ENCODE measurements around the gene MICAL3.

The MICAL3 gene

DNA sequence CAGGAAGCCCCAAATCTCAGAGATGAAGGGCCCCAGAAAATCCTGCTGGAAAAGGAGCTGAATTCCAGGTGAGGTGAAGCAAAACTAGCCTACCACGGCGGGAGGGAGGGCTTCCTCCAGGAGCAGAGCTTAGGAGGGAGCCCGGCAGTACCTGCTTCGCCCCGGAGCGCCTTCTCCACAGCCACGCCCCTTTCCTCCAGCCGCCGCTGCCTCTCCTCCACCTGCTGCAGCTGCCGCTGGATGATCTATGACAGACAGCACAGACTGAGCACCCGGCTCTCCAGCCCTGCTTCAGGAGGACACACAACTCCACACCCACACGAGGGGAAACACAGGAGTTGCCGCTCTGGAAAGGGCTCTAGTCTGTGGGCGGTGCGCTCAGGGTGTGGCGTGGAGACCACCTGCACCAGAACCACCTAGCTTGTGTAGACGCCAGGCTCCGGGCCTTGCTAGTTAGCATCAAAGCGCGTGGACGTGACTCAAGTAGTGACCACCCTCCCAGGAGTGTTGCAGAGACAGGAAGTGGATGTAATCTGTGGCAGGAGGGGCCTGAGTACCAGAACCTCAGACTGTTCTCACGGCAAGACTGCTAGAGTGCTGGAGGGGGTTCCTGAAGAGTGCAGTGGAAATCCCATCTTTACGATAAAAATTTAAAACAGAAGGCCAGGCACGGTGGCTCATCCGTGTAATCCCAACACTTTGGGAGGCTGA, 215.5 kb downstream of the MICAL3 start:
- ChIA-PET POLR2A (no interaction called here), CTCF (interaction anchor here (0.6 kb wide), 1 partner anchor 56 kb away, joined by 3 read pairs; no protein-coding TSS in a partner anchor)
- no peak for DNase-seq (ENCODE audit: extremely low spot score)
- TF ChIP-seq TARDBP (IDR thresholded peaks at IDR 0.05) (no peak), NFRKB (IDR thresholded peaks at IDR 0.05) (no peak), ARNT (IDR thresholded peaks at IDR 0.05) (no peak), LEF1 (IDR thresholded peaks at IDR 0.05; ENCODE audit: borderline replicate concordance) (no peak), FOXA1 (IDR thresholded peaks at IDR 0.05) (no peak), SUZ12 (IDR thresholded peaks at IDR 0.05) (no peak), ELF4 (IDR thresholded peaks at IDR 0.05) (no peak), FOXM1 (IDR thresholded peaks at IDR 0.05; ENCODE audit: borderline replicate concordance) (no peak), ZNF384 (IDR thresholded peaks at IDR 0.05) (no peak), L3MBTL2 (conservative IDR thresholded peaks at IDR 0.05) (no peak), SP1 (IDR thresholded peaks at IDR 0.05) (no peak), HDGF (IDR thresholded peaks at IDR 0.05; ENCODE audit: borderline replicate concordance) (no peak), CTBP1 (IDR thresholded peaks at IDR 0.05; ENCODE audit: borderline replicate concordance) (no peak), FOXK2 (IDR thresholded peaks at IDR 0.05) (no peak), BHLHE40 (IDR thresholded peaks at IDR 0.05; ENCODE audit: borderline replicate concordance) (no peak)
- TF ChIP-seq, protein P1, sequence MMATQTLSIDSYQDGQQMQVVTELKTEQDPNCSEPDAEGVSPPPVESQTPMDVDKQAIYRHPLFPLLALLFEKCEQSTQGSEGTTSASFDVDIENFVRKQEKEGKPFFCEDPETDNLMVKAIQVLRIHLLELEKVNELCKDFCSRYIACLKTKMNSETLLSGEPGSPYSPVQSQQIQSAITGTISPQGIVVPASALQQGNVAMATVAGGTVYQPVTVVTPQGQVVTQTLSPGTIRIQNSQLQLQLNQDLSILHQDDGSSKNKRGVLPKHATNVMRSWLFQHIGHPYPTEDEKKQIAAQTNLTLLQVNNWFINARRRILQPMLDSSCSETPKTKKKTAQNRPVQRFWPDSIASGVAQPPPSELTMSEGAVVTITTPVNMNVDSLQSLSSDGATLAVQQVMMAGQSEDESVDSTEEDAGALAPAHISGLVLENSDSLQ (IDR thresholded peaks at IDR 0.05), result no peak

DNA sequence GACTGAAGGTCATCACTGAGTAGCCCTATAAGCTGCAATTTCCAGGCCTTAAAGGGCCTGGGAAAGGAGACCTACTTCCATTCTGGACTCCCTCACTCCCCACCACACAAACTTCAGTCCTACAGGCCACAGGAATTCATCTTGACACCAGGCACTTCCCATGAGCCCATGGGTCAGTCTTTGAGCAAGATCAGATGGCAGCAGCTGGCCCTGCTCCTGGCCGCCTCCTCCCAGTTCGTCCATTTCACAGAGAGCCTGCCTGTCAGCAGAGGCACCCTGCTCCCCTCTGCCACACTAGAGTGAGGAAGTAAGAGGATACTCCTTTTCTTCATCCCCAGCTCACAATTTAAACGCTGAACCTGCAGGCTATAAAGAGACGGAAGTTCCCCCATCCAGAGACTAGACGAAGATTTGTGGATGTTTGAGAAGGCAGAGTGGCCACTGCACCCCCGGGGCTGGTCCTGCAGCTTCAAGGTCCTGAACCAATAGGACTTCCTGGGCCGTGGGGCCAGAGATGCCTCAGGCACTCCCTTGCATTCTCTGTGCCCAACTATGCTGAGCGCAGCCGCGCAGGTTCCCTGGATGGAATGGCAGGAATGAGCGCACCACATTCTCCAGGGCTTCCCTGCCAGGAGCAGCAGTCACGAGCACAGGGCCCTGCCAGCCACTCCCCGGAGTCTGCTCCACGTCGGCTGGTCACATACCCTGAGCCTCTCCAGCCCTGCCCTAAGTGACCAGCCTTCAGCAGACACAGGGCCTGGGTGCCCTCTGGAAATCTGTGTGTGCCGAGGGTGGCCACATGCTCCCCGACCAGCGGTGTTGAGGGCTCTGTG, 216.6 kb downstream of the MICAL3 start:
- POLR2A ChIA-PET, result no interaction called here
- CTCF ChIA-PET, result no interaction called here
- no peak for DNase-seq (ENCODE audit: extremely low spot score)

DNA sequence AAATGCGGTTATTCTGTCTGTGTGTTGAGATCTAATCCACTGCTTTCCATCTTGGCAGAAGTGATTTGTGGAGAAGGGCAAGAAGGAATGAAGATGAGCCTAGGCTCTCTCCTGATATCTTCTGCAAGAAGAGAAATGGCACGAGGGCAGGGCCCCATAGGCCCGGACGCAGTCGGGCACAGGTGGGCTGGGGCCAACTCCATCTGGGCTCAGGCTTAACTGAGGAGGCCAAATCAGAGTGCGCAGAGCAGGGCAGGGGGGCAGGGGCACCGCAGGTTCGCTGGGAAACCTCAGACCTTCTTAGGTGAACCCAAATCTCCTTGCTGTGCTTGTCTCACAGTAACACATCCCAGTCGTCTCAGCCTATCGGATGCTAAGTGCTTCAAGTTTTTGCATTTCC, 217.3 kb downstream of the MICAL3 start:
- TF ChIP-seq, protein P1 (IDR thresholded peaks at IDR 0.05), result no peak
- DNase-seq (ENCODE audit: extremely low spot score), result no peak
- CTCF ChIA-PET, result no interaction called here
- POLR2A ChIA-PET, result no interaction called here

More for the DNA sequence above, 216.6 kb downstream of the MICAL3 start:
- no peak for TF ChIP-seq LEF1 (IDR thresholded peaks at IDR 0.05; ENCODE audit: borderline replicate concordance)
- no peak for TF ChIP-seq SUZ12 (IDR thresholded peaks at IDR 0.05)
- no peak for TF ChIP-seq SP1 (IDR thresholded peaks at IDR 0.05)
- TF ChIP-seq NFRKB (IDR thresholded peaks at IDR 0.05), result no peak
- no peak for TF ChIP-seq ARNT (IDR thresholded peaks at IDR 0.05)

DNA sequence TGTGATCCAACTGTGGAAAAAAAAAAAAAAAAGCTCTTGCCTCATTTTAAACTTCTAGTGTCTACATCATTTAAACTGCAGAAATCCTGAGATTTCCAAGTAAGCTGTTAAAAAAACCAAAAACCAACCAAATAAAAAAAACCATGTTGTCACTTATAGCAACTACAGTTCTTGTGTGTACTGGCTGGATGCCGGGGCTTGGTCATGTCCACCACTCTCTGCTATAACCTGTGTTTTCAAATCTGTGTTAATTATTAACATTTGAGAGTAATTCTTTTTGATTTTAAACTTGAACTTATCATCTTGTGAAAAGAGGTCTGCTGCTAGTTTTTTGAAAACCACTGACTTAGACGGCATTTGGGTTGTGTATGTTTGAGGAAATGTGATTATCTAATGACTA, 217.9 kb downstream of the MICAL3 start:
- no peak for DNase-seq (ENCODE audit: extremely low spot score)
- TF ChIP-seq NFRKB (IDR thresholded peaks at IDR 0.05), result no peak
- TF ChIP-seq L3MBTL2 (conservative IDR thresholded peaks at IDR 0.05), result no peak
- no peak for TF ChIP-seq ARNT (IDR thresholded peaks at IDR 0.05)
- ChIA-PET CTCF (no interaction called here), POLR2A (no interaction called here)

DNA sequence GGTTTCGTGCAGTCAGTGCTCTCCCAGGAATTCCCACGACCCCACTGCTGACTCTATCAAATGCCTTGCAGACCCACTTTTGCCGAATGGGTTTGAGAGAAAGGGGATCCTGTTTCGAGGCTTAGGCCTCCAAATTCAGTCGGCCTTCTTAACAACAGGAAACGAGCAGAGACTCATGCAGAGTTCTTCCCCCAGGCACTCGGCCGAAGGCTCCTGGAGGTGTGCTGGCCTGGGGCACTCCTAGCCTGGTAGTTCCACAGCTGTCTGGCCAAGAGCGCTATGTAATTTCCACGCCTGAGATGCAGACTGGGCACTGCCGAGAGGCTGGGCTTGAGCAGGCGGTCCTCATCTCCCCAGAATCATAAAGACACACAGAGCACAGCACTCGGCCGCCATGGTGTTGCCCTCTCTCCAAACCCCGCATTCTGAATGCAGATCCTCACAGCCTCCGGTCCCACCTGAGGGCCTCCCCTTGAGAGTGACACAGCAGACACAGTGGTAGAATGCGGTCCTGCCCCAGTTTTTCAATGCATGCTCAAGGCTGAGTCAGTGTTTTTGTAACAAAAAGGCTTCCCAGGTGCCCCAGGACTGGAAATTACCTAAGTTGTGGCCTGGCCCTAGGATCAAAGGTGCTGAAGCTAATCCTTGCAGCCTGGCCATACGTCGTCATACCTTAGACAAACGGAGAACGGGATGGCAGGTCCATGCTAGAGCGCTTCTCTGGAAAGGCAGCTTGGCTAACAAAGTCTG, 219.9 kb downstream of the MICAL3 start:
- no peak for TF ChIP-seq TARDBP (IDR thresholded peaks at IDR 0.05)
- TF ChIP-seq HDGF (IDR thresholded peaks at IDR 0.05; ENCODE audit: borderline replicate concordance), result no peak
- TF ChIP-seq FOXK2 (IDR thresholded peaks at IDR 0.05), result no peak
- TF ChIP-seq L3MBTL2 (conservative IDR thresholded peaks at IDR 0.05), result no peak
- TF ChIP-seq CTBP1 (IDR thresholded peaks at IDR 0.05; ENCODE audit: borderline replicate concordance), result no peak
- TF ChIP-seq NFRKB (IDR thresholded peaks at IDR 0.05), result no peak
- no peak for TF ChIP-seq FOXA1 (IDR thresholded peaks at IDR 0.05)
- no peak for TF ChIP-seq ARNT (IDR thresholded peaks at IDR 0.05)
- no peak for TF ChIP-seq ZNF384 (IDR thresholded peaks at IDR 0.05)
- TF ChIP-seq LEF1 (IDR thresholded peaks at IDR 0.05; ENCODE audit: borderline replicate concordance), result no peak
- no peak for TF ChIP-seq ELF4 (IDR thresholded peaks at IDR 0.05)
- no peak for TF ChIP-seq SP1 (IDR thresholded peaks at IDR 0.05)
- TF ChIP-seq BHLHE40 (IDR thresholded peaks at IDR 0.05; ENCODE audit: borderline replicate concordance), result no peak
- CTCF ChIA-PET, result no interaction called here
- POLR2A ChIA-PET, result no interaction called here

DNA sequence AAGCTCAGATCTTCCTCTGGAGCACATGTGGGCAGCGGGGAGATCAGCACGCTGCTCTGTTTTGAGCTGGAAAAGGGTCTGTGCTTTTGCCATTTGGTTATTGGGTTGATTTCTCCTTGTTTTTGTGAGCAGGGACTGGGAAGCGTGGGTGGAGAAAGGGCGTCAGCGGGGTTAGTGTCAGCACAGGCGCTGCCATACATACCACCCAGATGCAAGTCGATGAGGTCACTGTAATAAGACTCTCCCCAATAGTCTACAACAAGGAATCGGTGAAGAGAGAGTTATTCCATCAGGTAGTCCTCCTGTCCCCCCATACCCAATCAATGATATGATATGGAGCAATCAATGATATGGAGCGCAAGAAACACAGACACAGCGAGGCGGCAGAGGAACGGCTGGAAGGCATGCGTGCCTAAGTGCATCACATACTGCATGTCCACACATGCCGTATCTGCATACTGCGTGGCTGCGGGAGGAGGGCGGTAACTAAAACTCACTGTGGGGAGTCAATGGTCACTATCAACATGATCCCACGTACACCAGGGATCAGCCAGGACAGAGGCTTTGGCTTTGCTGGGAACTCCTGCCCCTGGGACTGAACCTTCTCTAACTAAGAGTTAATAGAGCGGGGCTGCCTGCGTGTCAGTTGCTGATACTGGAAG, 220.6 kb downstream of the MICAL3 start:
- ChIA-PET CTCF (interaction anchor here (0.7 kb wide), 1 partner anchor 17 kb away, joined by 3 read pairs; no protein-coding TSS in a partner anchor), POLR2A (no interaction called here)
- no peak for TF ChIP-seq ELF4 (IDR thresholded peaks at IDR 0.05)
- no peak for TF ChIP-seq FOXM1 (IDR thresholded peaks at IDR 0.05; ENCODE audit: borderline replicate concordance)
- no peak for TF ChIP-seq TARDBP (IDR thresholded peaks at IDR 0.05)
- no peak for TF ChIP-seq HDGF (IDR thresholded peaks at IDR 0.05; ENCODE audit: borderline replicate concordance)
- TF ChIP-seq SP1 (IDR thresholded peaks at IDR 0.05), result no peak
- no peak for TF ChIP-seq CTBP1 (IDR thresholded peaks at IDR 0.05; ENCODE audit: borderline replicate concordance)
- TF ChIP-seq ZNF384 (IDR thresholded peaks at IDR 0.05), result no peak
- TF ChIP-seq, protein P1 (IDR thresholded peaks at IDR 0.05), result no peak
- no peak for TF ChIP-seq SUZ12 (IDR thresholded peaks at IDR 0.05)
- TF ChIP-seq FOXK2 (IDR thresholded peaks at IDR 0.05), result no peak
- TF ChIP-seq FOXA1 (IDR thresholded peaks at IDR 0.05), result no peak
- no peak for TF ChIP-seq LEF1 (IDR thresholded peaks at IDR 0.05; ENCODE audit: borderline replicate concordance)

More for the DNA sequence above, 219.9 kb downstream of the MICAL3 start:
- DNase-seq (ENCODE audit: extremely low spot score), result no peak

More for the DNA sequence above, 220.6 kb downstream of the MICAL3 start:
- DNase-seq (ENCODE audit: extremely low spot score), result no peak
